NOMO-1 treated with dmso at 0.1 percent for 144 hours (cell line): ENCODE results near the gene NRG2.

Source experiments
- DNase-seq: peaks from one replicate; lab custom pipeline; 2025; ENCODE audit not compliant: unreplicated experiment; lab: John Stamatoyannopoulos, UW

The NRG2 gene

GRCh38 chr5:139804800-139805397 lies 238.2 kb downstream of the NRG2 start:
- DNase-seq = no peak

- no peak for DNase-seq
These were observed 239.1 kb downstream of the NRG2 start for GRCh38 chr5:139803978-139804377.

- DNase-seq = no peak
These were observed 243.7 kb downstream of the NRG2 start for GRCh38 chr5:139799359-139799758.

GRCh38 chr5:139798883-139799282 lies 244.2 kb downstream of the NRG2 start:
- no peak for DNase-seq

DNA sequence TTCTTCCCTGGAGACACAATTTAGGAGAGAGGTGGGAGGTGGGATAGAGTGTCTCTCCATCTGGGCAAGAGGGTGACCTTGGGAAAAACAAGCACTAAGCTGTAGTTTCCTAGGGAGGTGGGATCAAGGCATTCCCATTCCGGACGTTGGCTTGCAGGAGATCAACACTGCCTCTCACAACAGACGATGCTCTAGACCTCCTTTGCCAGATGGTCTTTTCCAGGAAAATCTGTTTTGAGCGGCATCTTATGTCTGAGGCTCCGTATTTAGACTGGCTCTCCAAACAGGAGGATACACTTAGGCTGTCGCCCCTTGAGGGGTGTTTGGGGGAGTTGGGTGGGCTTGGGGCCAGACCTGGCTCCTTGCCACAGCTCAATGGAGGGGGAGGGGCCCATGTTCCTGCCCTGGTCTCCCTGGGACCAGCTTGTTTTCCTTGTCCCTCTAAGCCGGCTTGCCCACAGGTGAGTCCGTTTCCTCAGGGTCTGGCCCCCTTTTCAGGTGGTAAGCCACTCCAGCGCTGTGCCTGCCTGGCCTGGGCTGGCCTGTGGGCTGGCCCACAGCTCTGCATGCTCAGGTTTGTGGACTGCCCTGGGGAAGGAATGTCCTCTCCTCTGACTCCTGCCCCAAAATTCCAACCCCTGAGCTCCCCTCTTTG lies 245.1 kb downstream of the NRG2 start:
- DNase-seq = no peak

DNA sequence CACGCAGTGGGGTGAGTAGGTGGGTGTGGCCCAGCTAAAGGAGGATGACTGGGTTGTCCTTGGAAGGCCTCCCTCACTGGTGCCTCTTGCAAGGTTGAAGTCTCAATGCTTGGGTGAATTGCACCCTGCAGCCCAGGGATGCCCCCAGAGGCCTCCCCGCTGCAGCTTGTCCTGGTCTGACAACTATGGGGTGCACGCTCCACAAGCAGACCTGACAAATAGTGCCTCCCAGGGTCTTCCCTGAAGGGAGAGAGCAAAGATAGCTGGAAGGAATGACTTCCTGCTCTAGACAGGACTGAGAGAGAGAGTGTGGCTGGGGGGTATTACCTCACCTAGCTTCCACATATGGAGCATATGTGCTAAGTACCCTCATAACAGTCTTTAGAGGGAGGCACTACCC lies 245.8 kb downstream of the NRG2 start:
- DNase-seq = no peak
